ENCODE results near the gene VPS37C.

GRCh38 chr11:61163714-61164605 is 2.7 kb upstream of the VPS37C start:
- no peak for TF ChIP-seq CTCF (IDR thresholded peaks at IDR 0.05)
- TF ChIP-seq POLR2AphosphoS5 (IDR thresholded peaks at IDR 0.05) = no peak
